GM12801 (cell line): ENCODE measurements around the gene ITGA5.

ENCODE experiments used
- CTCF ChIP-seq: IDR thresholded peaks from one replicate; pipeline ENCODE4 v1.5.1; 2011; ENCODE audit warnings: control low read depth; ENCODE audit not compliant: insufficient read length; ENCODE audit errors: extremely low read depth

The ITGA5 gene

GRCh38 chr12:54413284-54414190, 5.5 kb downstream of the ITGA5 start:
- no peak for TF ChIP-seq CTCF

GRCh38 chr12:54412786-54413185, 6.3 kb downstream of the ITGA5 start:
- no peak for TF ChIP-seq CTCF

GRCh38 chr12:54412348-54412747, 6.7 kb downstream of the ITGA5 start:
- TF ChIP-seq CTCF: no peak

- no peak for TF ChIP-seq CTCF
Observed at GRCh38 chr12:54411391-54412241, 7.5 kb downstream of the ITGA5 start.

GRCh38 chr12:54409267-54409666, 9.8 kb downstream of the ITGA5 start:
- no peak for TF ChIP-seq CTCF

GRCh38 chr12:54407183-54407905, 11.7 kb downstream of the ITGA5 start:
- TF ChIP-seq CTCF: no peak

- no peak for TF ChIP-seq CTCF
Observed at GRCh38 chr12:54405573-54405972, 13.5 kb downstream of the ITGA5 start.
